Liver (tissue), 9 donors: ENCODE measurements around the gene TTC28. TPM values are rescaled to one million over a fixed set of nuclear protein-coding genes. Genes with fewer than 3 reads are reported as not detected.

Experiments used
- DNase-seq: peaks from one replicate; pipeline ENCODE4 v3.0.0-alpha.2; 2017; ENCODE audit warnings: low spot score
- H3K27ac ChIP-seq, 2 donors: one replicate each; pipeline ENCODE4 v1.7.0; 2013; ENCODE audit warnings: inconsistent platforms in 2 of 2, low read length in 2 of 2, control low read depth in 1 of 2, low read depth in 1 of 2, mild to moderate bottlenecking in 1 of 2
- H3K27me3 ChIP-seq, 4 donors: one replicate each; pipeline versions ENCODE4 v1.6.1 to v1.7.0; 2013; ENCODE audit warnings: low read length in 3 of 4, inconsistent platforms in 1 of 4, mild to moderate bottlenecking in 1 of 4, moderate library complexity in 1 of 4; ENCODE audit not compliant: control insufficient read depth in 4 of 4, insufficient read depth in 4 of 4
- H3K36me3 ChIP-seq, 4 donors: one replicate each; pipeline versions ENCODE4 v1.6.1 to v1.7.0; 2013; ENCODE audit warnings: low read length in 3 of 4, mild to moderate bottlenecking in 3 of 4, low read depth in 1 of 4, moderate library complexity in 1 of 4; ENCODE audit not compliant: control insufficient read depth in 4 of 4, insufficient read depth in 3 of 4
- H3K4me1 ChIP-seq, 4 donors: one replicate each; pipeline versions ENCODE4 v1.6.1 to v1.7.0; 2013; ENCODE audit warnings: low read length in 3 of 4, mild to moderate bottlenecking in 3 of 4, moderate library complexity in 1 of 4; ENCODE audit not compliant: control insufficient read depth in 4 of 4, insufficient read depth in 4 of 4
- H3K4me3 ChIP-seq, 3 donors: one replicate each; pipeline versions ENCODE4 v1.6.1 to v1.7.0; 2013; ENCODE audit warnings: low read length in 3 of 3, control low read depth in 1 of 3, low read depth in 1 of 3, mild to moderate bottlenecking in 1 of 3
- H3K9ac ChIP-seq, 2 donors: one replicate each; pipeline ENCODE4 v1.7.0; 2013; ENCODE audit warnings: low read length in 2 of 2, mild to moderate bottlenecking in 2 of 2, moderate library complexity in 2 of 2, control low read depth in 1 of 2, low read depth in 1 of 2
- H3K9me3 ChIP-seq, 4 donors: one replicate each; pipeline versions ENCODE4 v1.6.1 to v1.7.0; 2013; ENCODE audit warnings: low read length in 3 of 4; ENCODE audit not compliant: control insufficient read depth in 4 of 4
- ATF3 ChIP-seq: IDR thresholded peaks from 2 replicates; pipeline ENCODE4 v1.6.1; 2016; ENCODE audit warnings: antibody characterized with exemption
- CTCF ChIP-seq: fragments of 150-350 bp; IDR thresholded peaks from 2 replicates; pipeline ENCODE4 v1.5.1; 2017; ENCODE audit warnings: improper control_type of control experiment, low read depth, low read length; ENCODE audit not compliant: missing input control
- EGR1 ChIP-seq, 2 donors: IDR thresholded peaks; 2 replicates each; pipeline ENCODE4 v1.6.1; 2016 to 2018; ENCODE audit warnings: antibody characterized with exemption in 2 of 2, low read depth in 2 of 2
- FOXA1 ChIP-seq: IDR thresholded peaks from 2 replicates; pipeline ENCODE4 v1.6.1; 2016; ENCODE audit warnings: antibody characterized with exemption
- FOXA2 ChIP-seq: IDR thresholded peaks from 2 replicates; pipeline ENCODE4 v1.6.1; 2016; ENCODE audit warnings: antibody characterized with exemption
- GABPA ChIP-seq, 2 donors: IDR thresholded peaks in 1 of 2; conservative IDR thresholded peaks in 1 of 2; 2 replicates each; pipeline ENCODE4 v1.6.1; 2016; ENCODE audit warnings: antibody characterized with exemption in 2 of 2, mild to moderate bottlenecking in 1 of 2, moderate library complexity in 1 of 2
- HNF4A ChIP-seq, 2 donors: conservative IDR thresholded peaks; 2 replicates each; pipeline ENCODE4 v1.6.1; 2016; ENCODE audit warnings: antibody characterized with exemption in 2 of 2, mild to moderate bottlenecking in 2 of 2
- HNF4G ChIP-seq: IDR thresholded peaks from 2 replicates; pipeline ENCODE4 v1.6.1; 2016; ENCODE audit warnings: antibody characterized with exemption
- JUND ChIP-seq, 2 donors: IDR thresholded peaks; 2 replicates each; pipeline ENCODE4 v1.6.1; 2016; ENCODE audit warnings: antibody characterized with exemption in 2 of 2
- NR2F2 ChIP-seq: IDR thresholded peaks from 2 replicates; pipeline ENCODE4 v1.6.1; 2016; ENCODE audit warnings: antibody characterized with exemption
- RAD21 ChIP-seq, 2 donors: IDR thresholded peaks; 2 replicates each; pipeline ENCODE4 v1.6.1; 2016; ENCODE audit warnings: antibody characterized with exemption in 2 of 2, mild to moderate bottlenecking in 2 of 2
- REST ChIP-seq: IDR thresholded peaks from 2 replicates; pipeline ENCODE4 v1.6.1; 2016; ENCODE audit warnings: antibody characterized with exemption, mild to moderate bottlenecking
- RXRA ChIP-seq, 2 donors: IDR thresholded peaks; 2 replicates each; pipeline ENCODE4 v1.6.1; 2017 to 2018; ENCODE audit warnings: antibody characterized with exemption in 2 of 2, mild to moderate bottlenecking in 1 of 2
- SP1 ChIP-seq: IDR thresholded peaks from 2 replicates; pipeline ENCODE4 v1.6.1; 2018; ENCODE audit warnings: antibody characterized with exemption, mild to moderate bottlenecking
- TAF1 ChIP-seq: conservative IDR thresholded peaks from 2 replicates; pipeline ENCODE4 v1.6.1; 2016; ENCODE audit warnings: antibody characterized with exemption, mild to moderate bottlenecking
- YY1 ChIP-seq: IDR thresholded peaks from 2 replicates; pipeline ENCODE4 v1.6.1; 2016; ENCODE audit warnings: antibody characterized with exemption, mild to moderate bottlenecking
- WGBS: extraction: QIAGEN DNeasy Blood & Tissue Kit; methylation state at CpG from one replicate; pipeline ENCODE4 v1.1.7; 2013; 5-methylcytosine and 5-hydroxymethylcytosine counted together
- polyA plus RNA-seq, 2 donors: library from polyadenylated mRNA; stranded (reverse) in 1 of 2; unstranded in 1 of 2; fragments of 200-250 nt in 1 of 2; fragments of >200 nt in 1 of 2; fragmentation: Nextera tagmentation in 1 of 2; extraction: Ambion mirVana in 1 of 2; gene quantifications; one replicate each; pipeline versions ENCODE4 v1.2.1 to v1.2.3, GENCODE V29; 2013 to 2015
- total RNA-seq, 2 donors: library from RNA; depleted of rRNA; stranded (reverse); fragments of >200 nt; gene quantifications; one replicate each; pipeline ENCODE4 v1.2.3, GENCODE V29; 2014
- TF ChIP-seq, protein P1 (sequence below): IDR thresholded peaks from 2 replicates; pipeline ENCODE4 v1.6.1; 2016; ENCODE audit warnings: antibody characterized with exemption
- TF ChIP-seq, protein P2 (sequence below): IDR thresholded peaks from 2 replicates; pipeline ENCODE4 v1.6.1; 2016; ENCODE audit warnings: antibody characterized with exemption
- donor health status: healthy.
- donor health status: healthy.
- donor health status: healthy.
- donor health status: healthy.
- donor health status: healthy.

TTC28 gene
- total and polyA plus RNA-seq, 4 donors, result 4.2 to 19.4 (median 5.9) TPM

- TF ChIP-seq RXRA (IDR thresholded peaks at IDR 0.05) (no peak), FOXA2 (no peak)
These were observed 346.6 kb downstream of the TTC28 start (continued) for GRCh38 chr22:28333088-28333487.

- no peak for TF ChIP-seq YY1
- TF ChIP-seq REST, result no peak
- TF ChIP-seq NR2F2, result no peak
- TF ChIP-seq RAD21 (IDR thresholded peaks at IDR 0.05), result no peak
- no peak for TF ChIP-seq FOXA2
- TF ChIP-seq, protein P1, sequence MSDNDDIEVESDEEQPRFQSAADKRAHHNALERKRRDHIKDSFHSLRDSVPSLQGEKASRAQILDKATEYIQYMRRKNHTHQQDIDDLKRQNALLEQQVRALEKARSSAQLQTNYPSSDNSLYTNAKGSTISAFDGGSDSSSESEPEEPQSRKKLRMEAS, result no peak
- TF ChIP-seq, protein P2, sequence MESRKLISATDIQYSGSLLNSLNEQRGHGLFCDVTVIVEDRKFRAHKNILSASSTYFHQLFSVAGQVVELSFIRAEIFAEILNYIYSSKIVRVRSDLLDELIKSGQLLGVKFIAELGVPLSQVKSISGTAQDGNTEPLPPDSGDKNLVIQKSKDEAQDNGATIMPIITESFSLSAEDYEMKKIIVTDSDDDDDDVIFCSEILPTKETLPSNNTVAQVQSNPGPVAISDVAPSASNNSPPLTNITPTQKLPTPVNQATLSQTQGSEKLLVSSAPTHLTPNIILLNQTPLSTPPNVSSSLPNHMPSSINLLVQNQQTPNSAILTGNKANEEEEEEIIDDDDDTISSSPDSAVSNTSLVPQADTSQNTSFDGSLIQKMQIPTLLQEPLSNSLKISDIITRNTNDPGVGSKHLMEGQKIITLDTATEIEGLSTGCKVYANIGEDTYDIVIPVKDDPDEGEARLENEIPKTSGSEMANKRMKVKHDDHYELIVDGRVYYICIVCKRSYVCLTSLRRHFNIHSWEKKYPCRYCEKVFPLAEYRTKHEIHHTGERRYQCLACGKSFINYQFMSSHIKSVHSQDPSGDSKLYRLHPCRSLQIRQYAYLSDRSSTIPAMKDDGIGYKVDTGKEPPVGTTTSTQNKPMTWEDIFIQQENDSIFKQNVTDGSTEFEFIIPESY, result no peak
- TF ChIP-seq HNF4G, result no peak
- no peak for TF ChIP-seq JUND (IDR thresholded peaks at IDR 0.05)
- no peak for TF ChIP-seq HNF4A (conservative IDR thresholded peaks at IDR 0.05)
- TF ChIP-seq FOXA1, result no peak
- no peak for TF ChIP-seq EGR1 (IDR thresholded peaks at IDR 0.05; ENCODE audit: low read depth in 2 of 2)
- TF ChIP-seq RXRA (IDR thresholded peaks at IDR 0.05), result no peak
- no peak for TF ChIP-seq TAF1
- TF ChIP-seq SP1, result no peak
- no peak for TF ChIP-seq GABPA (IDR thresholded peaks at IDR 0.05 in 1 of 2, conservative IDR thresholded peaks at IDR 0.05 in 1 of 2)
- no peak for TF ChIP-seq CTCF
- TF ChIP-seq ATF3, result no peak
- Histone ChIP-seq H3K9me3 (no peaks in the 10 kb centered on the region), H3K4me1 (no peaks in the 10 kb centered on the region), H3K27ac (no peak overlapping the region), H3K9ac (no peak overlapping the region), H3K27me3 (no peaks in the 10 kb centered on the region), H3K4me3 (no peak overlapping the region), H3K36me3 (no peaks in the 10 kb centered on the region)
- WGBS, result 43% methylated on average over 1 of the region's 1 CpG
- no peak for DNase-seq
These were observed 347.2 kb downstream of the TTC28 start for GRCh38 chr22:28332410-28332809.
